ENCODE measurements around the gene CCDC201.

CCDC201 gene

DNA sequence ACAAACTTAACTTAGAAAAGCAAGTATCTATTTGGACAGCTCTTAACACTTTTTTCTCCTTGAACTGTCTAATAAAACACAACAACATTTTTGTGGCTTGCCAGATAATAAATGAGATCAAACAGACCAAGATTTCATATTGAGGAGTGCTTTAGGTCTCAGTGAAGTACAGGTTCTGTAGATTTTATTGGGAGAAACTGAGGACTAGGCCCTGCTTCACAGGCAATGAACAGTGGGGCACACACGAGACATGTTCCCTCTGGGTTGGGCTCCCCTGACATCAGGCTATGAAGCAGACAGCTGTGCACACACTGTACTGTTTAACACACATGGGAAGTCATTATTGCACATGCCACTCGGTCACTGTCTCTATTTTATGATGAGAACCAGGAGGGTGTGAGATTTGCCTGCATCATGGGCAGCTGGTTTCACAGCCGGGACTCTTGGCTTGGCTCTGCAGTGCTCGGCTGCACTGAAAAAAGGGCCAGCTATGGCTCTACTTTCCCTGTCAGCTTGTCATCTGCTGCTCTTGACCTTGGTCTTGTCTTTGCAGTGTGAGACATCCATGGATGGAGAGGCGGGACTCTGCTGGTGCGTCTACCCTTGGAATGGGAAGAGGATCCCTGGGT, 19.6 kb upstream of the CCDC201 start:
- no peak for DNase-seq

DNA sequence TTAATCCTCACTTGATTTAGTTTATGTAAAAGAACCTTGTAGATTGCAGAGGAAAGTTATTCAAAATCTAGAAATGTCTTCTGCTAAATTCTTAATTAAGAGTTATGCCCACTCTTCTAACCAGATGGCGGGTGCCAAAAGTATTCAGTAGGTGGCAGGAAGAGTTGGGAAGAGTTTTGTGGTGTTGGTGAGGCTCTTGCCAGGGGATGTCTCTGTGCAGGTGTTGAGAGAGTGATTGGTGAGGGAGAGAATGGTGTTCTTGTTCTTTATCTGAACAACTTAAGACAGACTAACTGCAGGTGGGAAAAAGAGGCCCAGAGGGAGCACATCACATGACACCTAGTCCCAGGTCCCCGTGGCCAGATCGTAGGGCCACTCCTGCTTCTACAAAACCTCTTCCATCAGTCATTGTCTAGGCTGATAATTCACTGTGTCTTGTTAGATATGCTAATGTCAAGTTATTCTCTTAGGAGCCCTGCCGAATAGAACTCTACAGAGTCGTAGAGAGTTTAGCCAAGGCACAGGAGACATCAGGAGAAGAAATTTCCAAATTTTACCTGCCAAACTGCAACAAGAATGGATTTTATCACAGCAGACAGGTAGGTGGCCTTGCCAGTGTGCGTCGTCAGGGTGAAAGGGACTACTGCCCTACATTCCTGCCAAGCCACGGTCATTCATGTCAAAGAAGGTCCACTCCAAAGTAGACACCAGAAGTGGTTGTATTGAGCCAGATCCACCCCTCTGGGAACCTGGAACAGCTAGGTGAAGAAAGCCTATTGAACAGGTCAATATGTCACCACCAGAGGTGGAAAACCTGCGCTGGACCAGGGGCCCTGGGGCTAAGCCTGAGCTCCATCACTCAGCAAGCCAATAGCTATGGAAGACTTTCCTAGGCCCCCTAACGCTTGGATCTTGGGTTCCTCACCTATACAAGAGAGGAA, 18.9 kb upstream of the CCDC201 start:
- no peak for DNase-seq

DNA sequence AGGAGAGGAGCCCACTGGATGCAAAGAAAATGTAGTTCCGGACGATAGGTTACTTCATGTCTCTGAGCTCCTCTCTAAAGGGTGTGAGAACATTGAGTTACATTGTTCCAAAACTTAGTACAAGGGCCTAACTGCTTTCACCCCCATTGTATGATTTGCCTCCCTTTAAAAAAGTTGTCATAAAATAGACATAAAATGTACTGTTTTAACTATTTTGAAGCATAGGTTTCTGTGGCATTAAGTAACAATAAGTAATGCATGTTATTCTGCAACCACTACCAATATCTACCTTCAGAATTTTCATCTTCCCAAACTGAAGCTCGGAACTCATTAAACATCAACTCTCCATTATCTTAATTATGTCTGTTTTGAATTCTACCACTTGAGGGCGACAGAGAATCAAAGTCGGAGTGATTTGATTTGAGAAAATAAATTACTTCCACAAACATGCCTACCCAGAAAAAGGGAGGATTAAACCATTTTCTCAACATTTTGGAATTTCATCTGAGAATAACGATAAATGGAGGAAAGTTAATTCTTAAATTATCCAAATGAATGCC, 18.1 kb upstream of the CCDC201 start:
- DNase-seq = peak in 1 of 2 donors; percentile 36

DNA sequence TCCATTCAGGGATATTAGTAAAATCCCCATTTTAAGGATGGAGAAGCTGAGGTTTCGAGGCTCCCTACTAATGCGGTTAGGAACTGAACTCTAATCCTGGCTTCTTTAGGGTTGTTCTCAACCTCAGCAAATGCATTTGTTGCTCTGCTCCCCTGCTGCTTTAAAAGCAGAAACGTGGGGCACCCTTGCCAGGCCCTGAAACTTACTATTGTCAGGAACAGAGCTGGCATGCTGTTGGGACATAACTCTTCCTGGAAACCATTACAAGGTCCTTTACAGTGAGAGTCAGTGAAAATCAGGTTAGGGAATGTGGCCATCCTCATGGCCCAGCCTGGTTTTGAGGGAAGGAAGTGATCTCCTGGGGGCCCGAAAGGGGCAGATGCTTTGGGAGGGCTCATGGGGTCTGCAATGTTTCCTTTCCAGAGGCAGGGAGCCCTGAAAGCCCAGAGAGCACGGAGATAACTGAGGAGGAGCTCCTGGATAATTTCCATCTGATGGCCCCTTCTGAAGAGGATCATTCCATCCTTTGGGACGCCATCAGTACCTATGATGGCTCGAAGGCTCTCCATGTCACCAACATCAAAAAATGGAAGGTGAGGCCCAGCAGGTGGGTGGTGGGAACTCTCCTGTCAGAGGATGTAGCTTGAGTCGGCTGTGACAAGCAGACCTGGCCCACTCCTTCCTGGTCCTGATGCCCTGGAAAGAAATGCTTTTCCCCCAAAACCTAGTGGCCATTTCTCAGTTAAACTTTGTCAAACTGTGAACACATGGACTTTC, 17.4 kb upstream of the CCDC201 start:
- no peak for DNase-seq

DNA sequence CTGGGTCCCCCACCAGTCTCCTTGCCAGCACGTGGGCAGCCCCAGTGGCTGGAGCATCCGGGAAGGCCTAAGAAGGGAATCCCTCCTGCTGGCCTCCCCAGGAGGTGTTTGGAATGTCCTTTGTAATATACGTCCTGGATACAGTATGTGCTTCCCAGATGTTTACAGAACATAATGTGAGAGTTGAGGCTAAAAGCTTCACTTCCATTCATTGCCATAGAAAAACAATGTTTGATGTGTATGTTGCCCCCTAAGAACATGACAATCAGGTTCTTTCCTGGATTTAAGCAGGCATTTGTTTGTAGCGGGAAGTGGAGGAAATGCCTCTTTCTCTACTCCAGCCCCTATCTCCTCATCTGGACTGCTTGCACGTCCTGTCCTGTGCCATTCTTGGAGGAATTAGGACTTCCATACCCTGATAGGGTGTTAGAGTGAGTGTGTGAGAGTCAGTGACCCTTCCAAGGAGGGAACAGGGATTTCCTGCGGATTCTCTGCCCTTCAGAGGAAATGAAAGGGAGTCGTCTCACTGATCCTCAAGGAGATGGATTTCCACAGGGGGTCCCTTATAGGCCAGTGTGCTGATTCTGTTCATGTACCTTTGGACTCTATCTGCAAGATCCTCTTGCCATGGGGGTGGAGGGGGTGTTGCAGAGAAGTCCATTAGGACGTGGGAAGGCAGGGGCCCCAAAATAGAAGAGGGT, 16.6 kb upstream of the CCDC201 start:
- DNase-seq = no peak

DNA sequence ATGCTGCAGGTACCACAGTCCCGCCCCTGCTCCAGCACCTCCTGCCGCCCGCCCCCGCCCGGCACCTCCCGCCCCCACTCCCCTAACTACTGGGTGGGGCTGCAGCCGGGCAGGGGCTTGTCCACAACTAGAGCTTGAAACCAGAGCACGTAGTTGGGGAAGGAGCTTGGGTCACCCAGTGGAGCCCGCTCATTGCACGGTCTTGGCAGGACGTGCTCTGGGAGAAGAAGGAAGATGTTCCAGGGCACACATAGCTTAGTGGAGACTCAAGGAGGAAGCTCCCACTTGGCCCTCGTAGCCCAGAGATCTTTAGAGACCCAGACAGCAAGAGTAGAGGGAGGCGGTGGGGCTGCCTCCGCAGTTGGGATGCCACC, 16.1 kb upstream of the CCDC201 start:
- no peak for DNase-seq

DNA sequence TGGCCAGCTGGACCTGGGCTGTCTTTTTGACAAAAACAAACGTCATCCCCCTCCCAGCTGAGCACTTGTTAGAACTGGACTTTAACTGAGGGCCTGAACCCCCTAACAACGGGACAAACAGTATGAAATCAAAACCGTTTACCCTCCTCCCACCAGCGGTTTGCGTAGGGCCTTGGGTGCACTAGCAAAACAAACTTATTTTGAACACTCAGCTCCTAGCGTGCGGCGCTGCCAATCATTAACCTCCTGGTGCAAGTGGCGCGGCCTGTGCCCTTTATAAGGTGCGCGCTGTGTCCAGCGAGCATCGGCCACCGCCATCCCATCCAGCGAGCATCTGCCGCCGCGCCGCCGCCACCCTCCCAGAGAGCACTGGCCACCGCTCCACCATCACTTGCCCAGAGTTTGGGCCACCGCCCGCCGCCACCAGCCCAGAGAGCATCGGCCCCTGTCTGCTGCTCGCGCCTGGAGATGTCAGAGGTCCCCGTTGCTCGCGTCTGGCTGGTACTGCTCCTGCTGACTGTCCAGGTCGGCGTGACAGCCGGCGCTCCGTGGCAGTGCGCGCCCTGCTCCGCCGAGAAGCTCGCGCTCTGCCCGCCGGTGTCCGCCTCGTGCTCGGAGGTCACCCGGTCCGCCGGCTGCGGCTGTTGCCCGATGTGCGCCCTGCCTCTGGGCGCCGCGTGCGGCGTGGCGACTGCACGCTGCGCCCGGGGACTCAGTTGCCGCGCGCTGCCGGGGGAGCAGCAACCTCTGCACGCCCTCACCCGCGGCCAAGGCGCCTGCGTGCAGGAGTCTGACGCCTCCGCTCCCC, 15.5 kb upstream of the CCDC201 start, which contains the start of gene IGFBP1:
Gene IGFBP1, plus strand, starts transcription at position 304 of the 808 bp plus-strand sequence. Its CDS starts 165 bp downstream, at position 469.
- DNase-seq = no peak

DNA sequence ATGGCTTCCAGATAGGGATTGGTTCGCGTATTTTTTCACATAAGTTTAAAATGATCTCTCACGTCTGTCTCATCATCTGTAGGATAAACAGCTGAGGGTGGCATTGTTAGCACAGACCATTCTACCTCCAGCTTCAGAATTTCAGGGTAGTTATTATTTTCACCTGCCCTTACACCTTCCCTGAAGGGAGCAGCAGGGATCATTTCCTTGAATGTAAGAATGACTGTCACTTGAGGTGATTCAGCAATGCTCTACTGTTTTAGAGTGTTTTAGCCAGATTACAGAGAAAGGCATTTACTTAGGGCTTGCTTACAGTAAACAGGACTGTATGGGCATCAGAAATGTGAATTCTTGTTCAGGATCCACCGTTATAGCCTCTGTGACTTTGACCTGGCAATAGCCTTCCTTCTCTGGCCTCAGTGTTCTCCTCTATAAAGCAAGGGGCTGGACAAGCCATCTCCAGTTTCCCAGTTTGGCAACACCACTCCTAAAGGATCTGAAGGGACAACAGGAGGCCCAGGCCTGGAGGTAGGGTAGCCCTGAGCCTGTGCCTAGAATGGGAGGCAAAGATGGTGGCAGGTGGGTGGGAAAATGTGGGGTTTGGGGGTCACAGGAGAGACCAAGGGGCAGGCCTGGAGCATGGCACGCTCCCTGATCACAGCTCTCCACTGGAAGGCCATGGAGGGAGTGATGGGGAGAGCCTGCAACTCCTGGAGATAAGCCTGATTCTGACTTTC, 14.2 kb upstream of the CCDC201 start:
- no peak for DNase-seq

DNA sequence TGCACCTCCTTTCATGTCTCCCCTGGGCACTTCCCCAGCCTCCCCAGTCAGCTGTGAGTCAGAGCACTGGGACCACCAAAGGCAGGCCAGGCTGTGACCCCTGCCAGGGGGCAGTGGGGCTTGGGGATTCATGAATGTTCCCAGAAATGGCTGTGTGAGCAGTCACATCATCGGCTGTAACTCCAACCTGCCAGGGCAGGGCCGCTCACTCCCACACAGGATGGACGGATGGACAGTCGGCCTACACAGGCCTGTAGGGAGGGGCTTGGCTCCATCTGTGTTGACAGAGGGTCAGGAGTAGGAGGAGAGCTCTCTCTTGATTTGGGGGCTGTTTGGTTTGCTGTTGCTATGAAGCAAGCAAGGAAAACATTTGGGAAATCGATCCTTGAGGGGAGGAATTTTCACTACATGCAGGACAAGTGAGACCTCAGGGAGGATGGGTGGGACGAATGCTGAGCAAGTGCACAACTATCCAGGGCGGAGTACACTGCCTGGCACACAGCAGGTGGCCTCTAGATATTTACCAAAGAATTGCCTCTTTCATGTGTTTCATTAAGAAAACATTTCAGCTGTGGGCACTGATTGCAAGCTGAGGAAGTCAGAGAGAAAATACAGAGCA, 12.5 kb upstream of the CCDC201 start:
- DNase-seq = no peak

DNA sequence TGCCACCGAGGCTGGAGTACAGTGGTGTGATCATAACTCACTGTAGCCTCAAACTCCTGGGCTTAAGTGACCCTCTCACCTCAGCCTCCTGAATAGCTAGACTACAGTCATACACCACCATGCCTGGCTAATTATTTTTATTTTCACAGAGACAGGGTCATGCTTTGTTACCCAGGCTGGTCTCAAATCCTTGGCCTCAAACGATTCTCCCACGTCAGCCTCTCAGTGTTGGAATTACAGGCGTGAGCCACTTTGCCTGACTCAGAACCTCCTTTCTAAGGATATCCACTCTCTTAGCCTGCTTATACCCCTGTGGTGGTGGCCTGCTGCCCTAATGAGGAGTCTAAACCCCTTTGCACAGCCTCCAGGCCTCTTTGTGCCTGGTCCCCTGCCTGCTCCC, 11.3 kb upstream of the CCDC201 start:
- no peak for DNase-seq

DNA sequence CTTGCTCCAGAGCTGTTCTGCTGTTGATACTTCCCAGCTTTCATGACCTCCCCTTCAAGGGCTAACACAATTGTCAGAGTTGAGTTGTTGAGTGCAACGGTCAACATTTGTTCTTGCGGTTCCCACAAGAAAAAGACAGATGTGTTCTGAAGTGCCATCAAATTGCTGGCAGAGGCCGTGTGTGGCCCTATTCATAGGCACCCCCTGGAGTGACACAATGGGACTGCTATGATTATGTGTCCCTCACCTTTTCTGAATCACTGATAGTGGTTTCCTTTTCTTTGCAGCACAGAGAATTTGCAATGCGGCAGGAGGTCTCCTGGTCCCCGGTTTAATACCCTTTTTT, 9.6 kb upstream of the CCDC201 start:
- no peak for DNase-seq

DNA sequence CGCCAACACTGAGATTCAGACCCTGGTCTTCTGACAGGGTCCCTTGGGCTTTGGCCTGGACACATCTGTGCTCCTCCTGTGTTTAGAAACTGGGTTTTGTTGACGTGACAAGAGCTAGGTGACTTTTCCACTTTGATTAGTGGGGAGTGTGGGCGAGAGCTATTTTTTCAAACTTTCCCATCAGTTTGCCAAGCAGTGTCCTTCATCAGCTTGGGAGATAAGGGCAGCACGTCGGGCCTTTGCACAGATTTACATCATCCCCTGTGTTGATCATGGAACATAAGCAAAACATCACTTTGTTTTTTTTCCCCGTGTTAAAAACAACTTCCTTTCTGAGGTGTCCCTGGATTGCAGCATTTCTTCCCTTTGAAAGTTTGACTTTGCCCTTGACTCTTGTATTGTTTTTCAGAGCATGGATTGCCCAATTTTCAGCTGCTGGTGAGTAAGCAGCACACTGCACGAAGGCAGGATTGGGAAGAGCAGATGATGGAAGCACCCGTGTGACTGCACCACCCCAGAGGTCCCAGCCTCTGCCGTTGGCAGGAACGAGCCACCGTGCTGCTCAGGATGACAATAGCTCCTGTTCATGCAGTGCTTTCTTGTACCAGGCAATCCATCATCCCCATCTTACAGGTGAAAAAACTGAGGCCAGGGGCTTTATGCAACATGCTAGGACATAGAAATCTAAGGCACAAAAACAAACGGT, 9.0 kb upstream of the CCDC201 start:
- no peak for DNase-seq

DNA sequence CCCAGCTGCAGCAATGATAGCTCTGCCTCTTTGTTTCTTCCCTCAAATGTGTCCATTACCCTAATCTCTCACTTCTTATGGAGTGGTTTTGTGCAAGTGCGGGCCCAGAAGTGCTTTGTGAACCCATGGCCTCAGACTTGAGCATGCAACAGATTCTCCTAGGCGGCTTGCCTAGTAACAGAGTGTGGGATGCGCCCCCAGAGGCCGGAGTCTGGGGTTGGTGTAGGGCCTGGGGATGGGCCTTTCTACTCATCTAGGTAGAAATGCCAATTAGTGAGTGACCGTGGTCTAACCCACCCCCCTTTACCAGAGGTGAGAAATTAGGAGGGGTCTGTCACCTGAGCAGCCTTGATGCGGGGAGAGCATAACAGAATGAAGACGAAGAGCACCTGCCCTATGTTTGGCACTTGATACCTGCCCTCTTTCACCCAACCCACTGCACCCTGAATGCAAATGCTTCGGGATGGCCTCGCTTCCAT, 8.4 kb upstream of the CCDC201 start:
- no peak for DNase-seq

DNA sequence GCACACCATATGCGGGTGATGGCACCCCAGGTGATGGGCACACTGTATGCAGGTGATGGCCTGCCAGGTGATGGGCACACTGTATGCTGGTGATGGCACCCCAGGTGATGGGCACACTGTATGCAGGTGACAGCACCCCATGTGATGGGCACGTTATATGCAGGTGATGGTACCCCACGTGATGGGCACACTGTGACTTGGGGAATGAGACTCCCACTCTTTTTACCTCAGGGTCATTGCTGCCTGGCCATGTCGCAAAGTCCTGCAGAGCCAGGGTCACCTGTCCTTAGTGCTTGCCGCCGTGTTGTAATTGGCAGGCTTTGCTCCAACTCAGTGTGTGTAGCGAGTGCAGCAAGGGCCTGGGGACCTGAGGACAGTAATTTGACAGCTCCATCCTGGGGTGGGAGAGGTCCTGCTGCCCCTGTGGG, 7.6 kb upstream of the CCDC201 start:
- no peak for DNase-seq

DNA sequence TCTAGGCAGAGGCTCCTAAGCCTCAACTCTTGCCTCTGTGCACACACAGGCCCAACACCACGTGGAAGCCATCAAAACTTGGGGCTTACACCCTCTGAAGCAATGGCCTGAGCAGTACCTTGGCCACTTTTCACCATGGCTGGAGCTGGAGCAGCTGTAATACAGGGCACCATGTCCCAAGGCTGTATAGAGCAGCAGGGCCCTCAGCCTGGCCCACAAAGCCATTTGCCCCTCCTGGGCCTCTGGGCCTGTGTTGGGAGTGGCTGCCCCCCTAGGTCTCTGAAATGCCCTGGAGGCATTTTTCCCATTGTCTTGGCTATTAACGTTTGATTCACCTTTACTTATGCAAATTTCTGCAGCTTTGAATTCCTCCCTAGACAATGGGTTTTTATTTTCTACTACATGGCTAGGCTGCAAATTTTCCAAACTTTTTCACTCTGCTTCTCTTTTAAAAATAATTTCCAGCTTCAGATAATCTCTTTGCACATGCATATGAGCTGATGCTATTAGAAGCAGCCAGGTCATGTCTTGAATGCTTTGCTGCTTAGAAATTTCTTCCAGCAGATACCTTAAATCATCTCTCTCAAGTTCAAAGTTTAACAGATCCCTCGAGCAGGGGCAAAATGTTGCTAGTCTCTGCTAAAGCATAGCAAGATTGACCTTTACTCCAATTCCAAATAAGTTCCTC, 5.7 kb upstream of the CCDC201 start:
- DNase-seq = no peak

DNA sequence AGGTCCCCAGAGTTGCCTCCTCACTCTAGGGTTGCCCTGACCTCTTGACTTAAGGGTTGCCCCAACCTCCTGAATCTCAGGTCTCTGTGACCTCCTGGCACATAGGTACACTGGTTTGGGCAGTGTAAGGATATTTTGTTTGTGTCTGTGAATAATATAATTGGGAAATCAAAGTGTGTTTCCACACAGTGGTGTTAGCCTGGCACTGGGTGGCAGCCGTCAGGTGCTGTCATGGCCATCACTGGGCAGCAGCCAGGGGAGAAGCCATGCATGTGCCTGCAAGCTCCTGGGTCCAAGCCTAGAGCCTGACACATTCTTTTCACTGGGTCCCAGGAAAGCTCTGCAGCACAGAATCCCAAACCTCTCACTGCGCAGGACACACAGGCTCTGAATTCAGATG, 3.6 kb upstream of the CCDC201 start:
- no peak for DNase-seq

DNA sequence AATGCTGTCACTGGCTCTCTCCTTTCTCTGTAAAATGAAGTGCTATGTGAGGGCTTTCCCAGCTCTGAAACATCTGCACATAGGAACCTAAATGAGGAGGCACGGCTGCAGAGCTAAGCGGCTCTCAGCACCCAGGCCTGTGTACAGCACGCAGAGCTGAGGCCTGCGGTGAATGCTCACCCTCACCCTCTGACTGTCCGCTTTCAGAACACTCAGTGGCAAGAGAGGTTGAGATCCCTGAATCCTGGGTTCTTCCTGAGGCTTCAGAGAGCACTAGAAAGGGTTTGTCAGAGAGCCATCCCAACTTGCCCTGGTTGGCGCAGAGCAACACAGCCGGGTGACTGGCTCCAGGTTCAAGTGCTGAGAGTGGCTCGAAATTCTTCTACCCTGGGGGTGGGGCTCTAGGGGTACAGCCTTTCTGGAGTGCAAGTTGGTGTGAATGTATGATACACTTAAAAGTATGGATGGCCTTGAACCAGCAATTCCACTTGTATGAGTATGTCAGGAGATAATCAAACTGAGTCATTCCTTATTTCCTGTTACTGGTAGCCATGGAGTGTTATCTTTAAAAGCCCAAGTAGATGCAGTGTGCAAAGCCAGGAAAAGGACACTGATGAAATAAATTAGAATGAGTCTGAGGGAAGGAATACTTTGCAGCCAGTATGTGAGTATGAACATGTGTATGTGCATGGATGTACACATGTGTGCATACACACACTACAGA, 1.7 kb upstream of the CCDC201 start:
- DNase-seq = no peak

DNA sequence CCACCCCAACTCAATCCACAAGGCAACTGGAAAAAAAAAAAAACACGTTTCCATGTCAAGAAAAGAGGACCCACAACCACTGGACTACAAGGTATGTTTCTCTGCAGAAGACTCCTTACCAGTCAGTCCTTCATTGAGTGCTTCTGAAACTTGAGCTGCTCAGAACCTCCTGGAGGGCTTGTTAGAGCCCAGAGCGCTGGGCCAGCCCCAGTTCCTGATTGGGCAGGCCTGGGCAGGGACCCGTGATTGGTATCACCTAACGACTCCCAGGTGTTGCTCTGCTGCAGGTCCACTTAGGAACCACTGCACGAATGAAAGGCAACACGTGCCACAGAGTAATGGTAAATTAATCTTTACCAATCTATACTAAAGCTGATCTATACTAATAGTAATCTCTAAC, 473 bp upstream of the CCDC201 start:
- no peak for DNase-seq

Data from CD4-positive, alpha-beta T cell treated with Interferon alpha-2 for 1 hour (primary cell).